ENCODE measurements around the gene GBGT1. TPM values are rescaled to one million over a fixed set of nuclear protein-coding genes. Genes with fewer than 3 reads are reported as not detected.

GBGT1 gene
- total and polyA plus RNA-seq, 2 donors (not counting 3 experiments of a cell fraction or from before 2014, with no cell fraction given): 35.6 to 56.3 TPM

DNA sequence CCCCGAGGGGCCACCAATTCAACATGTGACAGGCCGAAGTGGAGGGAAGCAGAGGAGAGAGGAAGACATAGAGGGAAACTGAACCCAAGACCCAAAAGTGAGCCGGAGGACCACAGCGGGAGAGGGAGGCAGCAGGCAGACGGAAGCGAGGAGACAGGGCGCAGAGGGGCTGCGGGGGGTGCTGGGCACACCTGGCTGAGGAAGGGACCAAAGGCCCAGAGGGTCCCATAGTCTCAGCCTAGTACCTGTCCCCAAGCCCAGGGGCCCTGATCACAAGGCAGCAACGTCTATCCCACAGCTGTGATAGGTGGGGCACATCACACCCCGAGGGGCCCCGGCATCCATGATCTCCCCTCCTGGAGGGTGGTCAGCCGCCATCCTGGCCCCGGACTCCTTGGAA is 35.6 kb downstream of the GBGT1 start:
- Histone ChIP-seq H3K27ac (ENCODE audit: insufficient read depth, low read depth, low read length) (no peak overlapping the region), H2AFZ (ENCODE audit: low read depth, low read length) (no peak overlapping the region), H3K4me3 (replicated peaks in 1 of 3; ENCODE audit: insufficient read depth in 1 of 3, low read depth in 1 of 3, low read length in 3 of 3) (no peak overlapping the region), H3K9me1 (replicated peaks; ENCODE audit: control insufficient read depth, extremely low read depth, insufficient read depth, low read length) (no peaks in the 10 kb centered on the region), H3K9ac (replicated peaks; ENCODE audit: extremely low read depth, insufficient read depth, low read length) (no peak overlapping the region), H3K27me3 (ENCODE audit: control insufficient read depth in 2 of 2, insufficient read depth in 2 of 2, low read length in 2 of 2) (no peaks in the 10 kb centered on the region), H3K4me1 (ENCODE audit: control insufficient read depth, extremely low read depth, insufficient read depth, low read length) (peaks cover 20% of the 10 kb centered on the region), H3K9me3 (replicated peaks; ENCODE audit: control insufficient read depth, insufficient read depth, low read length) (no peaks in the 10 kb centered on the region), H3K4me2 (ENCODE audit: insufficient read depth, low read length) (no peak overlapping the region), H3K36me3 (ENCODE audit: control insufficient read depth in 2 of 2, extremely low read depth in 1 of 2, insufficient read depth in 2 of 2, low read length in 2 of 2) (no peaks in the 10 kb centered on the region), H4K20me1 (replicated peaks; ENCODE audit: control insufficient read depth, extremely low read depth, insufficient read depth, low read length) (no peaks in the 10 kb centered on the region), H3K79me2 (ENCODE audit: control insufficient read depth, insufficient read depth, low read length) (no peaks in the 10 kb centered on the region)
- intact Hi-C loops (cut with micrococcal nuclease) (no loop called here), dilution Hi-C loops (cut with MboI; ENCODE audit: extremely low pct_ligation_motif_present, low sequenced_read_pairs) (no loop called here)
- CTCF ChIA-PET: interaction anchor here (1.0 kb wide), 1 partner anchor 16 kb away, joined by 3 read pairs; no protein-coding TSS in a partner anchor
- BruUV-seq (replicated peaks): no TSS peak
- DNase-seq (ENCODE audit: low read depth, low spot score) (no peak), FAIRE-seq (no peak)
- POLR2A ChIA-PET: no interaction called here
- TF ChIP-seq, protein P1, sequence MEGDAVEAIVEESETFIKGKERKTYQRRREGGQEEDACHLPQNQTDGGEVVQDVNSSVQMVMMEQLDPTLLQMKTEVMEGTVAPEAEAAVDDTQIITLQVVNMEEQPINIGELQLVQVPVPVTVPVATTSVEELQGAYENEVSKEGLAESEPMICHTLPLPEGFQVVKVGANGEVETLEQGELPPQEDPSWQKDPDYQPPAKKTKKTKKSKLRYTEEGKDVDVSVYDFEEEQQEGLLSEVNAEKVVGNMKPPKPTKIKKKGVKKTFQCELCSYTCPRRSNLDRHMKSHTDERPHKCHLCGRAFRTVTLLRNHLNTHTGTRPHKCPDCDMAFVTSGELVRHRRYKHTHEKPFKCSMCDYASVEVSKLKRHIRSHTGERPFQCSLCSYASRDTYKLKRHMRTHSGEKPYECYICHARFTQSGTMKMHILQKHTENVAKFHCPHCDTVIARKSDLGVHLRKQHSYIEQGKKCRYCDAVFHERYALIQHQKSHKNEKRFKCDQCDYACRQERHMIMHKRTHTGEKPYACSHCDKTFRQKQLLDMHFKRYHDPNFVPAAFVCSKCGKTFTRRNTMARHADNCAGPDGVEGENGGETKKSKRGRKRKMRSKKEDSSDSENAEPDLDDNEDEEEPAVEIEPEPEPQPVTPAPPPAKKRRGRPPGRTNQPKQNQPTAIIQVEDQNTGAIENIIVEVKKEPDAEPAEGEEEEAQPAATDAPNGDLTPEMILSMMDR (IDR thresholded peaks at IDR 0.05; ENCODE audit: extremely low read depth in 1 of 2, insufficient read depth in 1 of 2, low read depth in 1 of 2, low read length in 2 of 2): no peak

DNA sequence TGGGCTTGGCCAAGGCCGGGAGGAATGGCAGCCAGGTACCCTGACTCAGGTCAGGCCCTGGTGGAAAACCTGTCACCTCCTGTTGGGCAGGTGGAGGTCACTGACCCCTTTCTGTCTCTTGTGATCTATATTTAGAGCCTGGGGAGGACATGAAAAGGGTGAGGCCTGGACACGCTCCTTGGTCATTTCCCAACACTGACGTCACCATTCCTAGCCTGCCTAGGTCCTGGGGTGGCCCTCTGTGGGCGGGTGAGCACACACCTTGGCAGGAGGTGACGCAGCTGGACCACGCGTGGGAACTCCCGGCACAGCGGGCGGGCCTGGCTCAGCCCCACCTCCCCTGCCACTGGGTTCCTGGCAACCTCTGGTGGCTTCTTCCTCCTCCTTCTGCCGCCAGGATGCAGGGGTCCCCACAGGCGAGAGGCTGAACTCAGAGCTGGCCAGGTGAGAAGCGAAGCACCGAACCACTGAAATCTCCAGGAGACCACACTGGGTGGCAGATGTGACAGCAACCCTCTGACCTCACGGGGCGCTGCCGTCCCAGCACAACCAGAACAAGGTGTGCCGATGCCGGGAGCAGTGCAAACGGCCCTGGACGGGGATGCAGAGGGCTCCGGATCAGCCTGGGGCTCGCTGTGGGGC is 36.3 kb downstream of the GBGT1 start:
- Histone ChIP-seq H3K4me1 (ENCODE audit: control insufficient read depth, extremely low read depth, insufficient read depth, low read length) (peaks cover 17% of the 10 kb centered on the region), H3K4me3 (replicated peaks in 1 of 3; ENCODE audit: insufficient read depth in 1 of 3, low read depth in 1 of 3, low read length in 3 of 3) (no peak overlapping the region), H3K27ac (ENCODE audit: insufficient read depth, low read depth, low read length) (no peak overlapping the region), H3K36me3 (ENCODE audit: control insufficient read depth in 2 of 2, extremely low read depth in 1 of 2, insufficient read depth in 2 of 2, low read length in 2 of 2) (no peaks in the 10 kb centered on the region), H4K20me1 (replicated peaks; ENCODE audit: control insufficient read depth, extremely low read depth, insufficient read depth, low read length) (no peaks in the 10 kb centered on the region), H3K79me2 (ENCODE audit: control insufficient read depth, insufficient read depth, low read length) (no peaks in the 10 kb centered on the region), H3K9me1 (replicated peaks; ENCODE audit: control insufficient read depth, extremely low read depth, insufficient read depth, low read length) (no peaks in the 10 kb centered on the region), H3K9me3 (replicated peaks; ENCODE audit: control insufficient read depth, insufficient read depth, low read length) (no peaks in the 10 kb centered on the region), H2AFZ (ENCODE audit: low read depth, low read length) (no peak overlapping the region), H3K9ac (replicated peaks; ENCODE audit: extremely low read depth, insufficient read depth, low read length) (no peak overlapping the region), H3K4me2 (ENCODE audit: insufficient read depth, low read length) (no peak overlapping the region), H3K27me3 (ENCODE audit: control insufficient read depth in 2 of 2, insufficient read depth in 2 of 2, low read length in 2 of 2) (no peaks in the 10 kb centered on the region)
- ChIA-PET POLR2A (no interaction called here), CTCF (interaction anchor here (1.0 to 3.2 kb wide), 4 partner anchors 16 to 105 kb away, joined by 3 to 36 read pairs (median 4); no protein-coding TSS in a partner anchor)
- DNase-seq (ENCODE audit: low read depth, low spot score) (no peak), FAIRE-seq (no peak)
- TF ChIP-seq MYC (IDR thresholded peaks at IDR 0.05; ENCODE audit: low read depth, low read length) (no peak), POLR2A (IDR thresholded peaks at IDR 0.05; ENCODE audit: low read depth, low read length) (no peak), GATA2 (IDR thresholded peaks at IDR 0.05; ENCODE audit: insufficient read depth, insufficient read length, low read depth, low read length) (no peak), EZH2 (IDR thresholded peaks at IDR 0.05; ENCODE audit: borderline replicate concordance, low read depth, low read length, severe bottlenecking) (no peak), POLR2AphosphoS5 (IDR thresholded peaks at IDR 0.05; ENCODE audit: insufficient read depth, low read depth, low read length) (no peak), FOS (IDR thresholded peaks at IDR 0.05; ENCODE audit: borderline replicate concordance, insufficient read depth, low read length) (no peak), JUN (IDR thresholded peaks at IDR 0.05; ENCODE audit: borderline replicate concordance, insufficient read depth, insufficient read length, low read depth) (no peak)
- TF ChIP-seq, protein P1 (IDR thresholded peaks at IDR 0.05; ENCODE audit: extremely low read depth in 1 of 2, insufficient read depth in 1 of 2, low read depth in 1 of 2, low read length in 2 of 2): no peak
- dilution Hi-C loops (cut with MboI; ENCODE audit: extremely low pct_ligation_motif_present, low sequenced_read_pairs) (no loop called here), intact Hi-C loops (cut with micrococcal nuclease) (no loop called here)
- BruUV-seq (replicated peaks): no TSS peak

Measured in endothelial cell of umbilical vein (primary cell).